HepG2 (cell line): ENCODE results near the gene PRKACG. TPM values are rescaled to one million over a fixed set of nuclear protein-coding genes. Genes with fewer than 3 reads are reported as not detected.

Experiments used
- ATAC-seq: fragments of 200-7000 bp; cut with Tn5 transposase; 3 replicates; pipeline ENCODE4 v1.9.1; 2020; ENCODE audit warnings: mild to moderate bottlenecking, moderate library complexity
- BruUV-seq: library from RNA; stranded (reverse); fragments of 400-500 nt; replicated peaks from 2 replicates; lab custom pipeline; 2021; lab: Mats Ljungman, UMichigan
- CTCF ChIA-PET: fragments of 300-600 bp; formaldehyde crosslinking; extraction: SDS; loops from one replicate; lab custom pipeline; 2021; ENCODE audit warnings: low total read pairs, inconsistent platforms, low intra/inter-chr PET ratio; lab: Yijun Ruan, JAX
- POLR2A ChIA-PET: fragments of 350-600 bp; sonication (Branson Sonifier 250); formaldehyde crosslinking; loops from one replicate; lab custom pipeline; 2020; ENCODE audit warnings: antibody characterized with exemption, inconsistent platforms; lab: Yijun Ruan, JAX
- DNase-seq: peaks from one replicate; pipeline ENCODE4 v3.0.0-alpha.2; 2015; ENCODE audit warnings: low spot score
- FAIRE-seq: peaks from 3 replicates; lab custom pipeline; 2011; peaks lifted over from hg19 to GRCh38; lab: Jason Lieb, UNC
- H2AFZ ChIP-seq: one replicate; pipeline ENCODE4 v1.6.1; 2011; ENCODE audit warnings: low read length, inconsistent platforms
- H3K27ac ChIP-seq: fragments of 300-600 bp; 3 replicates; pipeline ENCODE4 v1.8.0; 2011; ENCODE audit warnings: mixed run types, mild to moderate bottlenecking, mixed read lengths, low read length, inconsistent platforms; ENCODE audit not compliant: insufficient read depth; ENCODE audit errors: extremely low read length
- H3K27me3 ChIP-seq, 2 experiments: fragments of 200-600 bp in 1 of 2; 2 replicates in 1 of 2; 3 replicates in 1 of 2; pipeline versions ENCODE4 v1.6.0 to v1.8.0; 2011; ENCODE audit warnings: low read length in 2 of 2, mild to moderate bottlenecking in 2 of 2, moderate library complexity in 2 of 2, inconsistent platforms in 1 of 2; ENCODE audit not compliant: insufficient read depth in 2 of 2, control insufficient read depth in 1 of 2
- H3K36me3 ChIP-seq, 2 experiments: fragments of 200-600 bp in 1 of 2; replicated peaks in 1 of 2; 2 replicates in 1 of 2; 3 replicates in 1 of 2; pipeline versions ENCODE4 v1.5.1 to v1.8.0; 2011; ENCODE audit warnings: low read length in 2 of 2, inconsistent platforms in 1 of 2; ENCODE audit not compliant: insufficient read depth in 2 of 2, control insufficient read depth in 1 of 2
- H3K4me1 ChIP-seq: 2 replicates; pipeline ENCODE4 v1.5.1; 2012; ENCODE audit warnings: low read length, inconsistent platforms; ENCODE audit not compliant: insufficient read depth
- H3K4me2 ChIP-seq: 2 replicates; pipeline ENCODE4 v1.6.0; 2011; ENCODE audit warnings: low read depth, low read length, inconsistent platforms
- H3K4me3 ChIP-seq, 3 experiments: fragments of 200-600 bp in 1 of 3; sonication (generic), shearing (Covaris generic) in 1 of 3; replicated peaks in 1 of 3; 2 replicates each; pipeline ENCODE4 v1.5.1; 2011 to 2016; ENCODE audit warnings: low read length in 3 of 3, inconsistent platforms in 2 of 3, low read depth in 2 of 3, mild to moderate bottlenecking in 2 of 3, control low read depth in 1 of 3, mixed read lengths in 1 of 3; ENCODE audit not compliant: insufficient read depth in 1 of 3
- H3K79me2 ChIP-seq: one replicate; pipeline ENCODE4 v1.6.1; 2011; ENCODE audit warnings: low read length, inconsistent platforms; ENCODE audit not compliant: insufficient read depth
- H3K9ac ChIP-seq: 2 replicates; pipeline ENCODE4 v1.6.0; 2011; ENCODE audit warnings: mild to moderate bottlenecking, low read depth, low read length, inconsistent platforms; ENCODE audit not compliant: insufficient read depth
- H3K9me3 ChIP-seq: 2 replicates; pipeline ENCODE4 v1.5.1; 2012; ENCODE audit warnings: mild to moderate bottlenecking, low read length
- H4K20me1 ChIP-seq: 2 replicates; pipeline ENCODE4 v1.6.0; 2011; ENCODE audit warnings: inconsistent platforms, mild to moderate bottlenecking, low read length, moderate library complexity; ENCODE audit not compliant: insufficient read depth
- ATF1 ChIP-seq: IDR thresholded peaks from 2 replicates; pipeline ENCODE4 v1.6.1; 2016; ENCODE audit warnings: mild to moderate bottlenecking, control low read depth
- CAMTA2 ChIP-seq: sonication (generic); formaldehyde crosslinking; IDR thresholded peaks from 2 replicates; pipeline ENCODE4 v1.4.0; 2020; ENCODE audit warnings: mild to moderate bottlenecking, missing genetic modification reagents, borderline replicate concordance
- CBX2 ChIP-seq, 2 experiments: fragments of 200-600 bp in 1 of 2; sonication (generic); formaldehyde crosslinking in 1 of 2; IDR thresholded peaks; 2 replicates each; pipeline versions ENCODE4 v1.7.0 to v1.8.1; 2018 to 2022; ENCODE audit warnings: low read depth in 2 of 2, low read length in 1 of 2, mild to moderate bottlenecking in 1 of 2, missing genetic modification reagents in 1 of 2
- CHD2 ChIP-seq: IDR thresholded peaks from 2 replicates; pipeline ENCODE4 v1.6.1; 2011; ENCODE audit warnings: low read depth, low read length, improper control_type of control experiment
- DPF2 ChIP-seq: sonication (generic); formaldehyde crosslinking; IDR thresholded peaks from 2 replicates; pipeline ENCODE4 v1.4.0; 2020; ENCODE audit warnings: mild to moderate bottlenecking, low read depth, missing genetic modification reagents, borderline replicate concordance
- GZF1 ChIP-seq: sonication (generic); formaldehyde crosslinking; IDR thresholded peaks from 2 replicates; pipeline ENCODE4 v1.5.1; 2020; ENCODE audit warnings: mild to moderate bottlenecking, missing genetic modification reagents
- HOXD1 ChIP-seq: sonication (generic); formaldehyde crosslinking; IDR thresholded peaks from 2 replicates; pipeline ENCODE4 v1.5.0; 2020; ENCODE audit warnings: missing genetic modification reagents
- JUNB ChIP-seq: sonication (generic); formaldehyde crosslinking; IDR thresholded peaks from 2 replicates; pipeline ENCODE4 v1.8.0; 2022; ENCODE audit warnings: missing genetic modification reagents, mild to moderate bottlenecking, borderline replicate concordance
- KLF15 ChIP-seq: sonication (generic); formaldehyde crosslinking; IDR thresholded peaks from 2 replicates; pipeline ENCODE4 v1.8.1; 2023; ENCODE audit warnings: borderline replicate concordance, mild to moderate bottlenecking, inconsistent platforms, missing genetic modification reagents, mixed read lengths
- NFIC ChIP-seq: IDR thresholded peaks from 2 replicates; pipeline ENCODE4 v1.6.1; 2012; ENCODE audit warnings: mild to moderate bottlenecking, low read length, inconsistent platforms
- NR2F1 ChIP-seq, 2 experiments: fragments of 450-650 bp in 1 of 2; formaldehyde crosslinking in 1 of 2; IDR thresholded peaks; 2 replicates each; pipeline versions ENCODE4 v1.5.0 to v1.6.1; 2016 to 2020; ENCODE audit warnings: mild to moderate bottlenecking in 1 of 2, missing compliant biosample characterization in 1 of 2, missing genetic modification reagents in 1 of 2, moderate library complexity in 1 of 2
- ZBTB42 ChIP-seq: sonication (generic); formaldehyde crosslinking; IDR thresholded peaks from 2 replicates; pipeline ENCODE4 v1.5.0; 2020; ENCODE audit warnings: mild to moderate bottlenecking, missing genetic modification reagents
- ZNF20 ChIP-seq: sonication (generic); formaldehyde crosslinking; IDR thresholded peaks from 2 replicates; pipeline ENCODE4 v1.4.0; 2020; ENCODE audit warnings: mild to moderate bottlenecking, moderate library complexity, missing genetic modification reagents
- ZNF589 ChIP-seq: sonication (generic); formaldehyde crosslinking; conservative IDR thresholded peaks from 2 replicates; pipeline ENCODE4 v1.8.0; 2022; ENCODE audit warnings: mild to moderate bottlenecking, moderate library complexity, missing genetic modification reagents
- ZNF83 ChIP-seq: sonication (generic); formaldehyde crosslinking; IDR thresholded peaks from 2 replicates; pipeline ENCODE4 v1.4.0; 2020; ENCODE audit warnings: missing genetic modification reagents, mild to moderate bottlenecking, borderline replicate concordance
- WGBS: methylation state at CpG from one replicate; pipeline ENCODE4 v1.1.6; 2017; ENCODE audit warnings: low lambda C conversion rate; 5-methylcytosine and 5-hydroxymethylcytosine counted together
- in situ Hi-C: cut with HindIII; loops from 2 replicates; pipeline ENCODE4 v1.10.0; 2017; ENCODE audit warnings: low pct_unique_long_range_greater_than_20kb; ENCODE audit not compliant: extremely low pct_ligation_motif_present
- intact Hi-C: fragments of 100-400 bp; cut with micrococcal nuclease; formaldehyde crosslinking; loops from one replicate; pipeline ENCODE4 v1.10.0; 2022; ENCODE audit not compliant: unreplicated experiment
- polyA plus RNA-seq, 8 experiments: library from polyadenylated mRNA; depleted of rRNA in 3 of 8; stranded (reverse) in 7 of 8; unstranded in 1 of 8; fragments of >200 nt; fragmentation: Illumina TruSeq in 4 of 8; extraction: Trizol in 4 of 8; gene quantifications; 2 replicates each; pipeline versions ENCODE4 v1.2.1 to v1.2.3, GENCODE V29; 2011 to 2016; ENCODE audit warnings: low read depth in 4 of 8, missing spikeins in 1 of 8, mixed read lengths in 1 of 8; ENCODE audit not compliant: insufficient read depth in 1 of 8
- total RNA-seq, 5 experiments: library from RNA; depleted of rRNA; stranded (reverse); fragments of >200 nt; fragmentation: Illumina TruSeq; extraction: Trizol; gene quantifications; 2 replicates each; pipeline ENCODE4 v1.2.3, GENCODE V29; 2016; ENCODE audit warnings: low read depth in 1 of 5
- TF ChIP-seq, protein P1 (sequence below), 2 experiments: sonication (generic) in 1 of 2; formaldehyde crosslinking in 1 of 2; IDR thresholded peaks; 2 replicates each; pipeline versions ENCODE4 v1.5.1 to v1.6.1; 2011 to 2020; ENCODE audit warnings: borderline replicate concordance in 1 of 2, low read depth in 1 of 2, low read length in 1 of 2, mild to moderate bottlenecking in 1 of 2, missing genetic modification reagents in 1 of 2, moderate library complexity in 1 of 2
- TF ChIP-seq, protein P2 (sequence below): sonication (generic); formaldehyde crosslinking; IDR thresholded peaks from 2 replicates; pipeline ENCODE4 v1.4.0; 2020; ENCODE audit warnings: missing genetic modification reagents
- TF ChIP-seq, protein P3 (sequence below): sonication (generic); formaldehyde crosslinking; IDR thresholded peaks from 2 replicates; pipeline ENCODE4 v1.5.0; 2020; ENCODE audit warnings: missing genetic modification reagents, mild to moderate bottlenecking, borderline replicate concordance

PRKACG gene
- total and polyA plus RNA-seq, 2 of the 13 experiments (the other 11 are each of a cell fraction or from before 2014, with no cell fraction given): not detected

DNA sequence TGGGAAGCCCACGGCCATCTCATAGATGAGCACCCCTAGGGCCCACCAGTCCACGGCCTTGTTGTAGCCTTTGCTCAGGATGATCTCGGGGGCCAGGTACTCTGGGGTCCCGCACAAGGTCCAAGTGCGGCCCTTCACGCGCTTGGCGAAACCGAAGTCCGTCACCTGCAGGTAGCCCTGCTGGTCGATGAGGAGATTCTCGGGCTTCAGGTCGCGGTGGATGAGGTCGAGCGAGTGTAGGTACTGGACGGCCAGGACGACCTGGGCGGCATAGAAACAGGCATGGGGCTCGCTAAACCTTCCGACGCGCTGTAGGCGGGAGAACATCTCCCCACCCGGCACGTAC is 558 bp downstream of the PRKACG start (continued):
- TF ChIP-seq HOXD1 (CRISPR knock-in tag) (no peak), ZNF20 (no peak), NFIC (no peak), CBX2 (IDR thresholded peaks at IDR 0.05; ENCODE audit: low read depth, low read length) (no peak), CBX2 (CRISPR knock-in tag; IDR thresholded peaks at IDR 0.05; ENCODE audit: low read depth) (no peak), ZNF589 (CRISPR knock-in tag) (no peak), DPF2 (CRISPR knock-in tag) (no peak)
- TF ChIP-seq, protein P1, sequence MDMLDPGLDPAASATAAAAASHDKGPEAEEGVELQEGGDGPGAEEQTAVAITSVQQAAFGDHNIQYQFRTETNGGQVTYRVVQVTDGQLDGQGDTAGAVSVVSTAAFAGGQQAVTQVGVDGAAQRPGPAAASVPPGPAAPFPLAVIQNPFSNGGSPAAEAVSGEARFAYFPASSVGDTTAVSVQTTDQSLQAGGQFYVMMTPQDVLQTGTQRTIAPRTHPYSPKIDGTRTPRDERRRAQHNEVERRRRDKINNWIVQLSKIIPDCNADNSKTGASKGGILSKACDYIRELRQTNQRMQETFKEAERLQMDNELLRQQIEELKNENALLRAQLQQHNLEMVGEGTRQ (IDR thresholded peaks at IDR 0.05; ENCODE audit: low read depth, low read length): no peak
- TF ChIP-seq, protein P1 (CRISPR knock-in tag; IDR thresholded peaks at IDR 0.05; ENCODE audit: borderline replicate concordance): no peak

DNA sequence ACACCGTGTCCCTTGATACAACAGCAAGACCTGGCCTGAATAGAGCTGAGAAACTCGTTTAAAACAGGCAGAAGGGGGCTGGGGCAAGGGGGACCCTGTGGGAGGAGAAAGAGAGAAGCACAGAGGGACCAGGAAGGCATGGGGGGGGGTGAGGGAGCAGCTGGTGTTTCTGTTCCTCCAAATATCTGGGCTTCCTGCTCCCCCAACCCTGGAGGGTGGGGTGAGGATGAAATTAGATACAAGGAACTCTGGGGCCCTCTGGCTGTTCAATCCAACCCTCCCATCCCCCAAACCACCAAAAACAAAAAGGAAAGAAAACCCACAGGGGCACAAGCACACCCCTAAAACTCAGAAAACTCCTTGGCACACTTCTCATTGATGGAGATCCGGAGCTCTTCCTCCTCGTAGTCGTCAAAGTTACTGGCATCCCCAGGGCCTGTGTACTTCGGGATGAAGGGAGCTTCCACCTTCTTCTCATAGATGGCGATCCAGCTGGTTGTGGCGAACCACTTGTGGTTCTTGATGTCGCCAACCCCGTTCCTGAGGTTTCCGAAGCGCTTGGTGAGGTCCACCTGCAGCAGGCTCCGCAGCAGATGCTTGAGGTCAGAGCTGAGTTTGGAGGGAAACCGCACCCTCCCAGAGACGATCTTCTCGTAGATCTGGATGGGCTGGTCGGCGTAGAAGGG is 1.1 kb downstream of the PRKACG start:
- H3K27me3 ChIP-seq: no peaks in the 10 kb centered on the region
- in situ Hi-C loops (no loop called here), intact Hi-C loops (no loop called here)
- BruUV-seq: no TSS peak
- WGBS: 77% methylated on average over 15 of the region's 18 CpGs
- FAIRE-seq: no peak
- no peak for DNase-seq
- ChIA-PET POLR2A (no interaction called here), CTCF (no interaction called here)
- peaks cover 2 to 8% of the 10 kb centered on the region in 2 experiments; a peak in 2 of 5 replicates for H3K36me3 ChIP-seq
- no peak overlapping the region for H3K4me3 ChIP-seq
- no peaks in the 10 kb centered on the region for H4K20me1 ChIP-seq
- H3K9ac ChIP-seq: no peak overlapping the region
- H3K9me3 ChIP-seq: no peaks in the 10 kb centered on the region
- H3K4me1 ChIP-seq: no peaks in the 10 kb centered on the region
- no peak overlapping the region for H3K4me2 ChIP-seq
- H2AFZ ChIP-seq: no peak overlapping the region
- ATAC-seq: no peak
- no peak overlapping the region for H3K27ac ChIP-seq
- no peaks in the 10 kb centered on the region for H3K79me2 ChIP-seq
- TF ChIP-seq ZBTB42 (no peak), JUNB (CRISPR knock-in tag) (no peak), CHD2 (no peak), KLF15 (CRISPR knock-in tag) (no peak), NR2F1 (CRISPR knock-in tag; IDR thresholded peaks at IDR 0.05) (no peak), ATF1 (CRISPR knock-in tag) (no peak), CAMTA2 (no peak), ZNF83 (CRISPR knock-in tag) (no peak), GZF1 (CRISPR knock-in tag) (no peak)
- TF ChIP-seq, protein P2, sequence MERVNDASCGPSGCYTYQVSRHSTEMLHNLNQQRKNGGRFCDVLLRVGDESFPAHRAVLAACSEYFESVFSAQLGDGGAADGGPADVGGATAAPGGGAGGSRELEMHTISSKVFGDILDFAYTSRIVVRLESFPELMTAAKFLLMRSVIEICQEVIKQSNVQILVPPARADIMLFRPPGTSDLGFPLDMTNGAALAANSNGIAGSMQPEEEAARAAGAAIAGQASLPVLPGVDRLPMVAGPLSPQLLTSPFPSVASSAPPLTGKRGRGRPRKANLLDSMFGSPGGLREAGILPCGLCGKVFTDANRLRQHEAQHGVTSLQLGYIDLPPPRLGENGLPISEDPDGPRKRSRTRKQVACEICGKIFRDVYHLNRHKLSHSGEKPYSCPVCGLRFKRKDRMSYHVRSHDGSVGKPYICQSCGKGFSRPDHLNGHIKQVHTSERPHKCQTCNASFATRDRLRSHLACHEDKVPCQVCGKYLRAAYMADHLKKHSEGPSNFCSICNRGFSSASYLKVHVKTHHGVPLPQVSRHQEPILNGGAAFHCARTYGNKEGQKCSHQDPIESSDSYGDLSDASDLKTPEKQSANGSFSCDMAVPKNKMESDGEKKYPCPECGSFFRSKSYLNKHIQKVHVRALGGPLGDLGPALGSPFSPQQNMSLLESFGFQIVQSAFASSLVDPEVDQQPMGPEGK: no peak
- TF ChIP-seq, protein P3, sequence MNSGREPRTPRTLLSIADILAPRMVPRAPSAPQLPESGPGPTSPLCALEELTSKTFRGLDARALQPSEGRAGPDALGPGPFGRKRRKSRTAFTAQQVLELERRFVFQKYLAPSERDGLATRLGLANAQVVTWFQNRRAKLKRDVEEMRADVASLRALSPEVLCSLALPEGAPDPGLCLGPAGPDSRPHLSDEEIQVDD: no peak
